Esophagus muscularis mucosa (tissue), 3 donors: ENCODE measurements around the gene DOCK1.

Experiments used
- EP300 ChIP-seq: sonication (generic); formaldehyde crosslinking; IDR thresholded peaks from one replicate; pipeline ENCODE4 v1.6.1; 2017; ENCODE audit warnings: antibody characterized with exemption
- TF ChIP-seq, protein P1 (sequence below), 3 experiments: fragments of 200-600 bp in 2 of 3; fragments of 450-650 bp in 1 of 3; sonication (generic) in 2 of 3; IDR thresholded peaks; one replicate each; pipeline ENCODE4 v1.5.1; 2017 to 2019; ENCODE audit warnings: antibody characterized with exemption in 3 of 3, mild to moderate bottlenecking in 2 of 3, moderate library complexity in 1 of 3

GRCh38 chr10:127354255-127354654 is 449.0 kb downstream of the DOCK1 start:
- no peak for TF ChIP-seq EP300
- TF ChIP-seq, protein P1, sequence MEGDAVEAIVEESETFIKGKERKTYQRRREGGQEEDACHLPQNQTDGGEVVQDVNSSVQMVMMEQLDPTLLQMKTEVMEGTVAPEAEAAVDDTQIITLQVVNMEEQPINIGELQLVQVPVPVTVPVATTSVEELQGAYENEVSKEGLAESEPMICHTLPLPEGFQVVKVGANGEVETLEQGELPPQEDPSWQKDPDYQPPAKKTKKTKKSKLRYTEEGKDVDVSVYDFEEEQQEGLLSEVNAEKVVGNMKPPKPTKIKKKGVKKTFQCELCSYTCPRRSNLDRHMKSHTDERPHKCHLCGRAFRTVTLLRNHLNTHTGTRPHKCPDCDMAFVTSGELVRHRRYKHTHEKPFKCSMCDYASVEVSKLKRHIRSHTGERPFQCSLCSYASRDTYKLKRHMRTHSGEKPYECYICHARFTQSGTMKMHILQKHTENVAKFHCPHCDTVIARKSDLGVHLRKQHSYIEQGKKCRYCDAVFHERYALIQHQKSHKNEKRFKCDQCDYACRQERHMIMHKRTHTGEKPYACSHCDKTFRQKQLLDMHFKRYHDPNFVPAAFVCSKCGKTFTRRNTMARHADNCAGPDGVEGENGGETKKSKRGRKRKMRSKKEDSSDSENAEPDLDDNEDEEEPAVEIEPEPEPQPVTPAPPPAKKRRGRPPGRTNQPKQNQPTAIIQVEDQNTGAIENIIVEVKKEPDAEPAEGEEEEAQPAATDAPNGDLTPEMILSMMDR (IDR thresholded peaks at IDR 0.05), result no peak
